Type B pancreatic cell (in vitro differentiated cells): Measurements from ENCODE around the gene NHLRC4. TPM values are rescaled to one million over a fixed set of nuclear protein-coding genes. Genes with fewer than 3 reads are reported as not detected.

Experiments used
- DNase-seq: peaks from one replicate; pipeline ENCODE4 v3.0.0; 2021; ENCODE audit warnings: mixed read lengths; ENCODE audit not compliant: unreplicated experiment; ENCODE audit errors: extremely low spot score
- H3K27ac Mint-ChIP-seq: 2 replicates; pipeline ENCODE4 v1.8.0; 2021; ENCODE audit warnings: mild to moderate bottlenecking, mixed read lengths
- H3K27me3 Mint-ChIP-seq: 2 replicates; pipeline ENCODE4 v1.8.0; 2021; ENCODE audit warnings: mixed read lengths
- H3K36me3 Mint-ChIP-seq: 2 replicates; pipeline ENCODE4 v1.8.0; 2021; ENCODE audit warnings: mixed read lengths
- H3K4me1 Mint-ChIP-seq: one replicate; pipeline ENCODE4 v1.8.0; 2021; ENCODE audit warnings: mixed read lengths; ENCODE audit not compliant: unreplicated experiment
- H3K4me3 Mint-ChIP-seq: 2 replicates; pipeline ENCODE4 v1.8.0; 2021; ENCODE audit warnings: mild to moderate bottlenecking, mixed read lengths
- H3K9me3 Mint-ChIP-seq: 2 replicates; pipeline ENCODE4 v1.8.0; 2021; ENCODE audit warnings: mixed read lengths
- total RNA-seq: library from RNA; stranded (reverse); gene quantifications from 2 replicates; pipeline ENCODE4 v1.2.1, GENCODE V29; 2021; ENCODE audit warnings: low replicate concordance
- TF ChIP-seq, protein P1 (sequence below): fragments of 200-600 bp; sonication (generic); conservative IDR thresholded peaks from 2 replicates; pipeline ENCODE4 v1.5.0; 2021; ENCODE audit warnings: antibody characterized with exemption, mild to moderate bottlenecking

NHLRC4 gene
- total RNA-seq, 1 donor from 2014 or later = 1.4 TPM

- no peak overlapping the region for H3K4me3 Mint-ChIP-seq
- no peaks in the 10 kb centered on the region for H3K9me3 Mint-ChIP-seq
- H3K27ac Mint-ChIP-seq = no peak overlapping the region
- no peaks in the 10 kb centered on the region for H3K4me1 Mint-ChIP-seq
- TF ChIP-seq, protein P1, sequence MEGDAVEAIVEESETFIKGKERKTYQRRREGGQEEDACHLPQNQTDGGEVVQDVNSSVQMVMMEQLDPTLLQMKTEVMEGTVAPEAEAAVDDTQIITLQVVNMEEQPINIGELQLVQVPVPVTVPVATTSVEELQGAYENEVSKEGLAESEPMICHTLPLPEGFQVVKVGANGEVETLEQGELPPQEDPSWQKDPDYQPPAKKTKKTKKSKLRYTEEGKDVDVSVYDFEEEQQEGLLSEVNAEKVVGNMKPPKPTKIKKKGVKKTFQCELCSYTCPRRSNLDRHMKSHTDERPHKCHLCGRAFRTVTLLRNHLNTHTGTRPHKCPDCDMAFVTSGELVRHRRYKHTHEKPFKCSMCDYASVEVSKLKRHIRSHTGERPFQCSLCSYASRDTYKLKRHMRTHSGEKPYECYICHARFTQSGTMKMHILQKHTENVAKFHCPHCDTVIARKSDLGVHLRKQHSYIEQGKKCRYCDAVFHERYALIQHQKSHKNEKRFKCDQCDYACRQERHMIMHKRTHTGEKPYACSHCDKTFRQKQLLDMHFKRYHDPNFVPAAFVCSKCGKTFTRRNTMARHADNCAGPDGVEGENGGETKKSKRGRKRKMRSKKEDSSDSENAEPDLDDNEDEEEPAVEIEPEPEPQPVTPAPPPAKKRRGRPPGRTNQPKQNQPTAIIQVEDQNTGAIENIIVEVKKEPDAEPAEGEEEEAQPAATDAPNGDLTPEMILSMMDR = no peak
- H3K27me3 Mint-ChIP-seq = no peaks in the 10 kb centered on the region
- DNase-seq = no peak
- no peaks in the 10 kb centered on the region for H3K36me3 Mint-ChIP-seq
These were observed 26.8 kb upstream of the NHLRC4 start for GRCh38 chr16:539901-540530.

GRCh38 chr16:540645-541340 is 26.0 kb upstream of the NHLRC4 start:
- H3K27ac Mint-ChIP-seq = no peak overlapping the region
- no peak overlapping the region for H3K4me3 Mint-ChIP-seq
- H3K36me3 Mint-ChIP-seq = no peaks in the 10 kb centered on the region
- no peaks in the 10 kb centered on the region for H3K9me3 Mint-ChIP-seq
- H3K4me1 Mint-ChIP-seq = no peaks in the 10 kb centered on the region
- no peaks in the 10 kb centered on the region for H3K27me3 Mint-ChIP-seq
- TF ChIP-seq, protein P1 = no peak
- DNase-seq = no peak

DNA sequence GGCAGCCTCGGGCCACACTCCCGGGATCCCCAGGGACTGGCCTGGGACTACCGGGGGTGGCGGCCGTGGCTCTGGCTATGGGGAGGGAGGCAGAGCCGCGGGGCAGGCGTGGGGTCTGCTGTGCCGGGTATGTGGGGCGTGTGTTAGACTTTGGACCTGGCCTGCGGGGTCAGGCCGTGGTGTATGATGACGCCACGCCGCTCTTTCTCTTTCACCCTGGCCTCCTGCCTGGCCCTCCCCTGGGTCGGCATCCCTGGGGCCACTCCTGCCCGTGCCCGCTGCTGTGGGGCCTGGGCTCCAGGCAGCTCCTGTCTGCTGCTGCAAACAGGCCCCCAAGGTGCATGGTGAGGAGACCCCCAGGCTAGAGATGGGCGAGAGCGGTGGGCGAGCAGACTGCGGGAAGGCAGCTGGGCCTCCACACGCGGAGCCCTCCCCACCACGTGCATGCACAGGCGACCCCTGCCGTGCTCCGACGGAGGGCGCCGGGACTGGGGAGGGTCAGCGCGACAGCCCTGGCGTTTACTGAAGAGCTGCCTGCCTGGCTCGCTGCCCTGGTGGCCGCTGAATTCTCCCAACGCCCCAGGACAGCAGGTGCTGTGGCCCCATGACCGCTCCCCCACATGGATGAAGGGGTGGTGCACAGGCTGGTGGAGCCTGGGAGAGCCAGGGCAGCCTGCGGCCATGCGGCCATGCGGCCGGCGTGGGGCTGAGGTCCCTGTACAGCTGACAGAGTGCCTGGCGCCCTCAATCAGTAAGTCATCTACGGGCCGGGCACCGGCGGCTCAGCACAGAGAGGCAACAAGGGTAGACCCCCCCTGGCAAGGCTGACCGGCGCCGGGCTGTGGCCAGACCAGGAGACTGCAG is 23.3 kb upstream of the NHLRC4 start:
- Mint-ChIP-seq H3K27ac (no peak overlapping the region), H3K9me3 (no peaks in the 10 kb centered on the region), H3K4me3 (no peak overlapping the region)

GRCh38 chr16:544517-544916 is 22.3 kb upstream of the NHLRC4 start:
- Mint-ChIP-seq H3K27ac (no peak overlapping the region), H3K9me3 (no peaks in the 10 kb centered on the region), H3K36me3 (no peaks in the 10 kb centered on the region), H3K4me3 (no peak overlapping the region), H3K27me3 (no peaks in the 10 kb centered on the region), H3K4me1 (no peaks in the 10 kb centered on the region)
- no peak for DNase-seq
- TF ChIP-seq, protein P1 = no peak

More for the DNA sequence above, 23.3 kb upstream of the NHLRC4 start:
- DNase-seq = no peak
- Mint-ChIP-seq H3K27me3 (no peaks in the 10 kb centered on the region), H3K36me3 (no peaks in the 10 kb centered on the region), H3K4me1 (no peaks in the 10 kb centered on the region)
- TF ChIP-seq, protein P1 = no peak

DNA sequence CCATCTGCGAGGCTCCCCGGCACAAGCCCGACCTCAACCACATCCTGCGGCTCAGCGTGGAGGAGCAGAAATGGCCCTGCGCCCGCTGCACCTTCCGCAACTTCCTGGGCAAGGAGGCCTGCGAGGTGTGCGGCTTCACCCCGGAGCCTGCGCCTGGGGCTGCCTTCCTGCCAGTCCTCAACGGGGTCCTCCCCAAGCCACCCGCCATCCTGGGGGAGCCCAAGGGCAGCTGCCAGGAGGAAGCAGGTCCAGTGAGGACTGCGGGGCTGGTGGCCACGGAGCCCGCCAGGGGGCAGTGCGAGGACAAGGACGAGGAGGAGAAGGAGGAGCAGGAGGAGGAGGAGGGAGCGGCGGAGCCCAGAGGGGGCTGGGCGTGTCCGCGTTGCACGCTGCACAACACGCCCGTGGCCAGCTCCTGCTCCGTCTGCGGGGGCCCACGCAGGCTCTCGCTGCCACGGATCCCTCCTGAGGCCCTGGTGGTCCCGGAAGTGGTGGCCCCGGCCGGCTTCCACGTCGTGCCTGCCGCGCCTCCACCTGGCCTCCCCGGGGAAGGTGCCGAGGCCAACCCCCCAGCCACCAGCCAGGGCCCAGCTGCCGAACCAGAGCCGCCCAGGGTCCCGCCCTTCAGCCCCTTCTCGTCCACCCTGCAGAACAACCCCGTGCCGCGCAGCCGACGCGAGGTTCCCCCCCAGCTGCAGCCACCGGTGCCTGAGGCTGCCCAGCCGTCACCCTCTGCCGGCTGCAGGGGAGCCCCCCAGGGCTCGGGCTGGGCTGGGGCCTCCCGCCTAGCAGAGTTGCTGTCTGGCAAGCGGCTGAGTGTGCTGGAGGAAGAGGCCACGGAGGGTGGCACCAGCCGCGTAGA is 19.7 kb upstream of the NHLRC4 start:
- H3K9me3 Mint-ChIP-seq = no peaks in the 10 kb centered on the region
- H3K4me1 Mint-ChIP-seq = no peaks in the 10 kb centered on the region
- H3K27ac Mint-ChIP-seq = no peak overlapping the region
- H3K36me3 Mint-ChIP-seq = no peaks in the 10 kb centered on the region
- TF ChIP-seq, protein P1 = peak; percentile 77
- no peaks in the 10 kb centered on the region for H3K27me3 Mint-ChIP-seq
- H3K4me3 Mint-ChIP-seq = no peak overlapping the region
- DNase-seq = peak; percentile 85
